K562 (cell line): Measurements from ENCODE around the gene RPP14. TPM values are rescaled to one million over a fixed set of nuclear protein-coding genes. Genes with fewer than 3 reads are reported as not detected.

Source experiments
- ATAC-seq: fragments of 200-7000 bp; cut with Tn5 transposase; 3 replicates; pipeline ENCODE4 v1.9.1; 2020; ENCODE audit warnings: moderate library complexity
- BruUV-seq: library from RNA; stranded (reverse); fragments of 400-500 nt; replicated peaks from 2 replicates; lab custom pipeline; 2021; lab: Mats Ljungman, UMichigan
- CTCF ChIA-PET: fragments of 300-600 bp; formaldehyde crosslinking; extraction: SDS; loops from one replicate; lab custom pipeline; 2021; ENCODE audit warnings: low intra/inter-chr PET ratio; lab: Yijun Ruan, JAX
- POLR2A ChIA-PET: fragments of 300-600, 350-650 bp; sonication (Branson Sonifier 250); formaldehyde crosslinking; extraction: SDS; loops from one replicate; lab custom pipeline; 2021; ENCODE audit warnings: antibody characterized with exemption, inconsistent platforms; lab: Yijun Ruan, JAX
- DNase-seq, 4 experiments: peaks; one replicate each; pipeline versions ENCODE4 v3.0.0 to v3.0.0-alpha.2; 2011 to 2018; ENCODE audit warnings: low spot score in 3 of 4, mixed read lengths in 3 of 4; ENCODE audit errors: extremely low read depth in 1 of 4
- FAIRE-seq: peaks from 2 replicates; lab custom pipeline; 2011; peaks lifted over from hg19 to GRCh38; lab: Jason Lieb, UNC
- H2AFZ ChIP-seq: 2 replicates; pipeline ENCODE4 v1.6.0; 2011; ENCODE audit warnings: low read depth, low read length, control low read depth, inconsistent platforms
- H3K27ac ChIP-seq: fragments of 200-600 bp; 3 replicates; pipeline ENCODE4 v1.8.0; 2011; ENCODE audit warnings: low read depth, mild to moderate bottlenecking, control low read depth, inconsistent platforms, low read length, moderate library complexity, mixed read lengths; ENCODE audit errors: extremely low read depth
- H3K27me3 ChIP-seq, 2 experiments: fragments of 300-600 bp in 1 of 2; 2 replicates in 1 of 2; 3 replicates in 1 of 2; pipeline versions ENCODE4 v1.6.0 to v1.8.0; 2011; ENCODE audit warnings: inconsistent platforms in 2 of 2, low read length in 2 of 2, mild to moderate bottlenecking in 1 of 2, mixed read lengths in 1 of 2, moderate library complexity in 1 of 2; ENCODE audit not compliant: control insufficient read depth in 2 of 2, insufficient read depth in 2 of 2
- H3K36me3 ChIP-seq: fragments of 300-600 bp; 3 replicates; pipeline ENCODE4 v1.8.0; 2011; ENCODE audit warnings: mild to moderate bottlenecking, low read length, inconsistent platforms; ENCODE audit not compliant: control insufficient read depth, insufficient read depth
- H3K4me1 ChIP-seq, 2 experiments: fragments of 200-600 bp in 1 of 2; replicated peaks in 1 of 2; 2 replicates in 1 of 2; 3 replicates in 1 of 2; pipeline versions ENCODE4 v1.5.1 to v1.8.0; 2011; ENCODE audit warnings: inconsistent platforms in 2 of 2, low read length in 2 of 2, mild to moderate bottlenecking in 1 of 2, mixed read lengths in 1 of 2, moderate library complexity in 1 of 2; ENCODE audit not compliant: control insufficient read depth in 2 of 2, insufficient read depth in 2 of 2
- H3K4me2 ChIP-seq: 2 replicates; pipeline ENCODE4 v1.6.1; 2011; ENCODE audit warnings: low read length, control low read depth, inconsistent platforms, mixed read lengths; ENCODE audit not compliant: insufficient read depth
- H3K4me3 ChIP-seq: fragments of 200-600 bp; sonication (generic), shearing (Covaris generic); 2 replicates; pipeline ENCODE4 v1.5.1; 2016; ENCODE audit warnings: control low read depth, inconsistent platforms
- H3K79me2 ChIP-seq: fragments of 200-600 bp; 3 replicates; pipeline ENCODE4 v1.8.0; 2011; ENCODE audit warnings: low read length, inconsistent platforms; ENCODE audit not compliant: control insufficient read depth, insufficient read depth
- H3K9ac ChIP-seq, 2 experiments: 2 replicates each; pipeline versions ENCODE4 v1.6.0 to v1.6.1; 2011; ENCODE audit warnings: low read depth in 2 of 2, low read length in 2 of 2, control low read depth in 1 of 2, inconsistent platforms in 1 of 2, mild to moderate bottlenecking in 1 of 2, mixed read lengths in 1 of 2; ENCODE audit not compliant: insufficient read depth in 1 of 2
- H3K9me1 ChIP-seq: one replicate; pipeline ENCODE4 v1.6.0; 2011; ENCODE audit warnings: inconsistent platforms, mild to moderate bottlenecking, low read length, moderate library complexity; ENCODE audit not compliant: control insufficient read depth, insufficient read depth
- H3K9me3 ChIP-seq: replicated peaks from 2 replicates; pipeline ENCODE4 v1.5.1; 2011; ENCODE audit warnings: low read depth, low read length, inconsistent platforms; ENCODE audit not compliant: control insufficient read depth, insufficient read depth
- H4K20me1 ChIP-seq: replicated peaks from 2 replicates; pipeline ENCODE4 v1.6.1; 2011; ENCODE audit warnings: low read length, inconsistent platforms, mixed read lengths; ENCODE audit not compliant: control insufficient read depth, insufficient read depth
- ARID3A ChIP-seq: IDR thresholded peaks from 2 replicates; pipeline ENCODE4 v1.6.1; 2012; ENCODE audit warnings: low read depth, low read length, improper control_type of control experiment, borderline replicate concordance
- BRF2 ChIP-seq: IDR thresholded peaks from 3 replicates; pipeline ENCODE4 v1.6.1; 2011; ENCODE audit warnings: borderline replicate concordance, mild to moderate bottlenecking; ENCODE audit not compliant: insufficient read length, insufficient read depth
- PBX2 ChIP-seq, 2 experiments: IDR thresholded peaks in 1 of 2; conservative IDR thresholded peaks in 1 of 2; 2 replicates each; pipeline ENCODE4 v1.6.1; 2016; ENCODE audit warnings: low read depth in 2 of 2, mild to moderate bottlenecking in 1 of 2, missing compliant biosample characterization in 1 of 2, missing genetic modification characterization in 1 of 2, moderate library complexity in 1 of 2
- PKNOX1 ChIP-seq: fragments of 450-650 bp; IDR thresholded peaks from 2 replicates; pipeline ENCODE4 v1.6.1; 2016
- SNIP1 ChIP-seq: fragments of 450-650 bp; IDR thresholded peaks from 2 replicates; pipeline ENCODE4 v1.7.1; 2017; ENCODE audit warnings: low read depth, mild to moderate bottlenecking
- ZNF384 ChIP-seq: IDR thresholded peaks from 2 replicates; pipeline ENCODE4 v1.6.1; 2012; ENCODE audit warnings: low read depth, low read length, improper control_type of control experiment
- WGBS: fragments of 100-300 bp; shearing (Covaris generic); methylation state at CpG from one replicate; pipeline ENCODE4 v1.1.6; 2016; ENCODE audit warnings: low coverage, mixed read lengths; ENCODE audit not compliant: insufficient coverage; ENCODE audit errors: missing lambda C conversion rate; 5-methylcytosine and 5-hydroxymethylcytosine counted together
- in situ Hi-C: fragments of 300-500 bp; cut with MboI; formaldehyde crosslinking; loops from 4 replicates; pipeline ENCODE4 v1.15.0; 2018; ENCODE audit warnings: inconsistent platforms, mixed read lengths
- intact Hi-C: fragments of 100-400 bp; cut with micrococcal nuclease; formaldehyde crosslinking; loops from 2 replicates; pipeline ENCODE4 v1.14.2; 2022
- polyA plus RNA-seq, 8 experiments: library from polyadenylated mRNA; depleted of rRNA in 4 of 8; stranded (reverse) in 5 of 8; unstranded in 3 of 8; fragments of >200 nt; fragmentation: Nextera tagmentation in 2 of 8; fragmentation: Illumina TruSeq in 1 of 8; extraction: Ambion mirVana in 2 of 8; extraction: Trizol in 1 of 8; gene quantifications; 2 replicates each; pipeline versions ENCODE4 v1.2.1 to v1.2.3, GENCODE V29; 2011 to 2014; ENCODE audit warnings: inconsistent platforms in 1 of 8, missing spikeins in 1 of 8
- total RNA-seq, 7 experiments: library from RNA; depleted of rRNA in 6 of 7; stranded (reverse); fragments of >200 nt in 6 of 7; fragmentation: Illumina TruSeq in 2 of 7; extraction: Trizol in 2 of 7; gene quantifications; 2 replicates each; pipeline versions ENCODE4 v1.2.1 to v1.2.3, GENCODE V29; 2011 to 2021; ENCODE audit warnings: low replicate concordance in 1 of 7

RPP14 gene
- total and polyA plus RNA-seq, 9 of the 15 experiments (the other 6 are each of a cell fraction or from before 2014, with no cell fraction given) = 13.5 to 20.8 (median 15.4) TPM

GRCh38 chr3:58291671-58292338 lies 14.2 kb upstream of the RPP14 start:
- Histone ChIP-seq H3K4me3 (no peak overlapping the region), H3K4me1 (no peaks in the 10 kb centered on the region), H3K27me3 (peaks cover 0 to 6% of the 10 kb centered on the region in 2 experiments; a peak in 1 of 5 replicates), H3K27ac (no peak overlapping the region), H3K9me1 (no peaks in the 10 kb centered on the region), H2AFZ (no peak overlapping the region), H4K20me1 (no peaks in the 10 kb centered on the region), H3K4me2 (no peak overlapping the region), H3K9me3 (no peaks in the 10 kb centered on the region), H3K36me3 (no peaks in the 10 kb centered on the region), H3K79me2 (no peaks in the 10 kb centered on the region), H3K9ac (no peak overlapping the region)
- 9% methylated on average over 8 of the region's 9 CpGs for WGBS
- ATAC-seq (no peak), FAIRE-seq (no peak), DNase-seq (no peak)
- in situ Hi-C loops = no loop called here
- POLR2A ChIA-PET = interaction anchor here (0.6 kb wide), 1 partner anchor 206 kb away, joined by 3 read pairs; no protein-coding TSS in a partner anchor
- intact Hi-C loops = no loop called here
- BruUV-seq = no TSS peak
- CTCF ChIA-PET = no interaction called here
- TF ChIP-seq ARID3A = no peak
- no peak for TF ChIP-seq SNIP1
- TF ChIP-seq BRF2 = no peak
- no peak for TF ChIP-seq PKNOX1
- no peak for TF ChIP-seq PBX2 (CRISPR knock-in tag; IDR thresholded peaks at IDR 0.05; ENCODE audit: low read depth)
- TF ChIP-seq PBX2 (tag; conservative IDR thresholded peaks at IDR 0.05; ENCODE audit: low read depth) = no peak
- no peak for TF ChIP-seq ZNF384
